H1 (cell line): ENCODE measurements around the gene ADGRV1.
A peak's percentile ranks its signal among the peaks of the same experiment; 100 is the strongest.

Experiments used
- CTCF ChIP-seq, 3 experiments: IDR thresholded peaks; 1 replicate in 2 of 3; 2 replicates in 1 of 3; pipeline versions ENCODE4 v1.5.1 to v1.6.1; 2011; ENCODE audit warnings: low read length in 3 of 3, mild to moderate bottlenecking in 3 of 3, inconsistent platforms in 2 of 3, low read depth in 1 of 3, moderate library complexity in 1 of 3; ENCODE audit not compliant: insufficient read depth in 1 of 3; ENCODE audit errors: control extremely low read depth in 1 of 3
- EP300 ChIP-seq, 2 experiments: IDR thresholded peaks; 1 replicate in 1 of 2; 2 replicates in 1 of 2; pipeline ENCODE4 v1.6.1; 2011 to 2012; ENCODE audit warnings: low read depth in 2 of 2, low read length in 2 of 2, mild to moderate bottlenecking in 2 of 2, borderline replicate concordance in 1 of 2, inconsistent platforms in 1 of 2, moderate library complexity in 1 of 2
- TF ChIP-seq, protein P1 (sequence below): IDR thresholded peaks from 2 replicates; pipeline ENCODE4 v1.6.1; 2012; ENCODE audit warnings: inconsistent platforms
- TF ChIP-seq, protein P2 (sequence below): IDR thresholded peaks from 2 replicates; pipeline ENCODE4 v1.6.1; 2011; ENCODE audit warnings: low read depth, mild to moderate bottlenecking, low read length; ENCODE audit not compliant: insufficient read depth

DNA sequence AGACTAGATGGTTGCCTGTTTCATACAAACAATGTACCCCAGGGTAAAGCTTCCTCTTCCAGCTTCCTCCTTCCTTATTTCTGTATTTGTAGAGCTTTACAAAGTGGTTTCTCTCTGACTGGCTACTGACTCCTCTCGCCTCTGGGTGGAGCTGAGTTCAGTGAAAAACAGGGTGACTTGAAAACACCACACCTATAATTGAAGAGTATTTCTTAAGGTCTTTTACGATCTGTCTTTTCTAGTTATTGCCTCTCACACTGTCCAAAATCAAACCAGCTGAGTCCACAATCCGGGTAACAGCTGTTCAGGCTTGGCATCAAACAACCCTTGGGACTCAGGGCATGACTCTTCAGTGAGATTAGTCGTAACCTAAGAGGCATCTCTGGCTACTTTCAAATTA is 624.2 kb downstream of the ADGRV1 start:
- TF ChIP-seq CTCF (IDR thresholded peaks at IDR 0.05; ENCODE audit: control extremely low read depth in 1 of 3, insufficient read depth in 1 of 3, low read depth in 1 of 3, low read length in 3 of 3) (peak in 2 of 3 experiments; percentile 14 to 27; a peak in 2 of 4 replicates), EP300 (IDR thresholded peaks at IDR 0.05; ENCODE audit: borderline replicate concordance in 1 of 2, low read depth in 2 of 2, low read length in 2 of 2) (no peak)
- TF ChIP-seq, protein P1, sequence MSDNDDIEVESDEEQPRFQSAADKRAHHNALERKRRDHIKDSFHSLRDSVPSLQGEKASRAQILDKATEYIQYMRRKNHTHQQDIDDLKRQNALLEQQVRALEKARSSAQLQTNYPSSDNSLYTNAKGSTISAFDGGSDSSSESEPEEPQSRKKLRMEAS: no peak
- TF ChIP-seq, protein P2, sequence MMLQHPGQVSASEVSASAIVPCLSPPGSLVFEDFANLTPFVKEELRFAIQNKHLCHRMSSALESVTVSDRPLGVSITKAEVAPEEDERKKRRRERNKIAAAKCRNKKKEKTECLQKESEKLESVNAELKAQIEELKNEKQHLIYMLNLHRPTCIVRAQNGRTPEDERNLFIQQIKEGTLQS: no peak
